Small intestine (tissue), 7 donors: ENCODE measurements around the gene MGA. TPM values are rescaled to one million over a fixed set of nuclear protein-coding genes. Genes with fewer than 3 reads are reported as not detected.
A peak's percentile ranks its signal among the peaks of the same experiment; 100 is the strongest.

Source experiments
- DNase-seq, 2 donors: peaks; one replicate each; pipeline versions ENCODE4 v3.0.0 to v3.0.0-alpha.2; 2013
- FAIRE-seq: peaks from 2 replicates; lab custom pipeline; 2012; peaks lifted over from hg19 to GRCh38; lab: Jason Lieb, UNC
- H3K27ac ChIP-seq, 3 donors: one replicate each; pipeline ENCODE4 v1.5.1; 2013; ENCODE audit warnings: low read length in 2 of 3, mild to moderate bottlenecking in 2 of 3, control low read depth in 1 of 3, inconsistent platforms in 1 of 3, low read depth in 1 of 3, moderate library complexity in 1 of 3
- H3K27me3 ChIP-seq, 3 donors: one replicate each; pipeline ENCODE4 v1.6.1; 2013; ENCODE audit warnings: low read length in 3 of 3, inconsistent platforms in 1 of 3; ENCODE audit not compliant: control insufficient read depth in 3 of 3, insufficient read depth in 3 of 3
- H3K36me3 ChIP-seq, 3 donors: one replicate each; pipeline ENCODE4 v1.6.1; 2013; ENCODE audit warnings: low read length in 3 of 3, inconsistent platforms in 1 of 3, low read depth in 1 of 3, mild to moderate bottlenecking in 1 of 3, moderate library complexity in 1 of 3; ENCODE audit not compliant: control insufficient read depth in 3 of 3, insufficient read depth in 2 of 3
- H3K4me1 ChIP-seq, 3 donors: one replicate each; pipeline ENCODE4 v1.6.1; 2013; ENCODE audit warnings: low read length in 2 of 3, inconsistent platforms in 1 of 3, low read depth in 1 of 3, mild to moderate bottlenecking in 1 of 3, moderate library complexity in 1 of 3; ENCODE audit not compliant: control insufficient read depth in 3 of 3, insufficient read depth in 2 of 3
- H3K4me3 ChIP-seq, 3 donors: one replicate each; pipeline ENCODE4 v1.5.1; 2013; ENCODE audit warnings: low read length in 3 of 3, control low read depth in 1 of 3, inconsistent platforms in 1 of 3, low read depth in 1 of 3, mild to moderate bottlenecking in 1 of 3, moderate library complexity in 1 of 3
- H3K9me3 ChIP-seq, 2 donors: one replicate each; pipeline ENCODE4 v1.6.1; 2013; ENCODE audit warnings: low read depth in 1 of 2, low read length in 1 of 2; ENCODE audit not compliant: control insufficient read depth in 2 of 2, insufficient read depth in 1 of 2
- WGBS, 3 donors: extraction: QIAGEN DNeasy Blood & Tissue Kit; methylation state at CpG; one replicate each; pipeline ENCODE4 v1.1.7; 2013; 5-methylcytosine and 5-hydroxymethylcytosine counted together
- polyA plus RNA-seq, 4 donors: library from polyadenylated mRNA; stranded (reverse) in 3 of 4; unstranded in 1 of 4; fragments of 200-250 nt in 3 of 4; fragments of 120-200 nt in 1 of 4; gene quantifications; one replicate each; pipeline versions ENCODE4 v1.2.1 to v1.2.3, GENCODE V29; 2013
- donor health status: healthy with polysubstance abuse.
- donor health status: control.
- donor health status: control.
- donor health status: Bipolar disorder and iron deficiency.
- donor health status: healthy.

MGA gene
- polyA plus RNA-seq, 4 donors, result 1.4 to 21.0 (median 3.7) TPM

DNA sequence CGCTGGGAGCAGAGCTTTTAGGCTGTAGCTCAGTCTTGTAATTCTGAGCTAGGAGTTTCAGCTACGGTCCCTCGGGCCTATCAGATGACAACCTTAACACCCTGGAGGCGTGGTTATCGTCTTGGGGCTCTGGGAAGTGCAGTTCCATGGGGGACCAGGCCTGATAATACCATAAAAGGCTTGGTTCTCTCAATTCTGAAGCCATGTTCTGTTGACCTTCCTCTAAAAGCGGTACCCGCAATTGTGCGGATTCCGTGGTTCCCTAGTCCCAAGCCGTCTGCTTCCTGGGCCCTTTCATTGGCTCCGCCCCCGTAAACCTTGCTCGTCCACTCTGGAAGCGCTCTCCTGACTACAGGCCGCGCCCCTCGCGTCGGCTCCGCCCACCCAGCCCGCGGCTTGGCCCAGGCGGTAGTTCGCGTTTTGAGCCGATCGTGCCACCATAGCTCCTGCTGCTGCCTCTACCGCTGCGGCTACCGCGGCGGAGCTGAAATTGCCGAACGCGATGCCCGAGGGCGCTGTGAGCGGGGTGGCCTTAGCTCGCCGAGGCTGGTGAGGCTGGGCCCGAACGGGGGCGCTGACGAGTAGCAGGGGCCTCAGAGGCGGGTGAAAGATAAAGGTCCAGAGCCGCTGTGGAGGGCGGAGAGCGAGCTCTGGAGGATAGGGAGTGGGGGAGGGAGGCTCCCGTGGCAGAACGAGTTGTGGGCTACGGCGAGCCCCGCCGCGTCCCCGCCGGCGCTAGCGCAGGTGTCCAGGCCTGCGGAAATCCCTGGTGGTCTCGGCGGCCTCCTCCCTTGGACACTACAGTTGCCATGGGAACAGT, 114.1 kb downstream of the MGA start, which contains the start of gene MAPKBP1:
MAPKBP1 (plus strand) TSS at position 423 of the 820 bp plus-strand sequence. CDS start 792 bp downstream, outside the sequence.
- peak within 1 kb of the TSS; percentile 55 to 83 (median 72) for H3K4me3 ChIP-seq
- H3K27ac ChIP-seq, result peak within 1 kb of the TSS; percentile 72 to 93 (median 86)
- FAIRE-seq, result no peak
- 0 to 1% (median 0%) methylated on average over 61 to 62 of the region's 62 CpGs for WGBS, 3 donors
- H3K36me3 ChIP-seq, result peaks cover 0 to under 1% (median 0%) of the 10 kb centered on the region in 3 donors
- peak; percentile 99 to 100 for DNase-seq
- no peaks in the 10 kb centered on the region for H3K9me3 ChIP-seq
- H3K4me1 ChIP-seq, result peaks cover 0 to 45% (median 6%) of the 10 kb centered on the region in 3 donors
- no peaks in the 10 kb centered on the region for H3K27me3 ChIP-seq

- no peak for FAIRE-seq
- H3K27ac ChIP-seq, result peak overlapping the region; percentile 72 to 93 (median 86)
- peaks cover 0 to 51% (median 6%) of the 10 kb centered on the region in 3 donors for H3K4me1 ChIP-seq
These were observed 114.7 kb downstream of the MGA start for GRCh38 chr15:41774882-41775417.

GRCh38 chr15:41775651-41776050, 115.4 kb downstream of the MGA start:
- H3K27me3 ChIP-seq, result no peaks in the 10 kb centered on the region
- FAIRE-seq (no peak), DNase-seq (peak; percentile 25 to 57)
- H3K4me3 ChIP-seq, result peak overlapping the region in 2 of 3 donors; percentile 72 to 83
- H3K36me3 ChIP-seq, result peaks cover 0 to 8% (median 2%) of the 10 kb centered on the region in 3 donors
- peaks cover 0 to 52% (median 12%) of the 10 kb centered on the region in 3 donors for H3K4me1 ChIP-seq
- WGBS, 3 donors, result 35 to 64% (median 52%) methylated on average over 2 of the region's 2 CpGs
- peak overlapping the region in 2 of 3 donors; percentile 50 to 93 for H3K27ac ChIP-seq
- H3K9me3 ChIP-seq, result no peaks in the 10 kb centered on the region

More at GRCh38 chr15:41774882-41775417, 114.7 kb downstream of the MGA start:
- no peaks in the 10 kb centered on the region for H3K27me3 ChIP-seq
- no peaks in the 10 kb centered on the region for H3K9me3 ChIP-seq
- H3K36me3 ChIP-seq, result peaks cover 0 to 7% (median 0%) of the 10 kb centered on the region in 3 donors
- peak overlapping the region; percentile 55 to 83 (median 72) for H3K4me3 ChIP-seq
- WGBS, 3 donors, result 9 to 10% (median 9%) methylated on average over 19 of the region's 19 CpGs
- DNase-seq, result no peak

DNA sequence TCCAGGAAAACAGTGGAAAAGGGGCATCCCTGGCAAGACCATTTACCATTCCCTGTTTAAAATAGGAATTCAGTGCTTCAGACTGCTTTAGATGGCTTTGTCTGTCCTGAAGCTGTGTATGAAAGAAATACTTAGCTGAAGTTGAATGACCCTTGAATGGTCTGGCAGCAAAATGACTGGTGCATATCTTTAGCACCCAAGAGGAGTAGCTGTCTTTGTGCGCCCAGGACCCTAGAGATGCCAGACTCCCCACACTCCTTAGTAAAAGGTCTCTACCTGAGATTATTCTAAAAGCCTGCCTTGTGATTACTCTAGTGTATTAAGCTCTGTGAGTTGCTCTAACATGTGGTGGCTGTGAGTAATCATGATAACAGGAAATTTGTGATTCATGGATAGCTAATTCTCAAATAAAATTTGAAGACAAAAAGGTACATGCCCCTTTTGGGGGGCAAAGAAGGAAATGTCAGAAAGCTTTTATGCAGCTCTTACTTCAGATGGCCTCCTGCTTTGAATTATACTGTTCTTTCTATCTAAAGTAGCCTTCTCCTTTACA, 117.3 kb downstream of the MGA start:
- FAIRE-seq (no peak), DNase-seq (no peak)
- no peaks in the 10 kb centered on the region for H3K27me3 ChIP-seq
- no peak overlapping the region for H3K27ac ChIP-seq
- H3K4me3 ChIP-seq, result no peak overlapping the region
- peaks cover 0 to 56% (median 12%) of the 10 kb centered on the region in 3 donors for H3K4me1 ChIP-seq
- H3K36me3 ChIP-seq, result peaks cover 0 to 9% (median 2%) of the 10 kb centered on the region in 3 donors
- 80 to 98% (median 96%) methylated on average over 1 of the region's 1 CpG for WGBS, 3 donors
- H3K9me3 ChIP-seq, result no peaks in the 10 kb centered on the region

- Histone ChIP-seq H3K9me3 (no peaks in the 10 kb centered on the region), H3K4me3 (no peak overlapping the region), H3K27ac (no peak overlapping the region), H3K4me1 (peaks cover 0 to 59% (median 12%) of the 10 kb centered on the region in 3 donors), H3K36me3 (peaks cover 0 to 11% (median 2%) of the 10 kb centered on the region in 3 donors), H3K27me3 (no peaks in the 10 kb centered on the region)
- FAIRE-seq, result no peak
- WGBS, 3 donors, result 74 to 93% (median 80%) methylated on average over 1 of the region's 1 CpG
- DNase-seq, result no peak
These were observed 118.3 kb downstream of the MGA start for GRCh38 chr15:41778521-41778920.

- Histone ChIP-seq H3K9me3 (no peaks in the 10 kb centered on the region), H3K4me3 (no peak overlapping the region), H3K36me3 (peaks cover 0 to 15% (median 2%) of the 10 kb centered on the region in 3 donors), H3K27me3 (no peaks in the 10 kb centered on the region), H3K4me1 (peaks cover 0 to 60% (median 12%) of the 10 kb centered on the region in 3 donors), H3K27ac (peak overlapping the region in 1 of 3 donors; percentile 6)
- WGBS, 3 donors, result 77 to 87% (median 86%) methylated on average over 4 of the region's 4 CpGs
- DNase-seq (no peak), FAIRE-seq (no peak)
These were observed 119.5 kb downstream of the MGA start for GRCh38 chr15:41779662-41780157.

DNA sequence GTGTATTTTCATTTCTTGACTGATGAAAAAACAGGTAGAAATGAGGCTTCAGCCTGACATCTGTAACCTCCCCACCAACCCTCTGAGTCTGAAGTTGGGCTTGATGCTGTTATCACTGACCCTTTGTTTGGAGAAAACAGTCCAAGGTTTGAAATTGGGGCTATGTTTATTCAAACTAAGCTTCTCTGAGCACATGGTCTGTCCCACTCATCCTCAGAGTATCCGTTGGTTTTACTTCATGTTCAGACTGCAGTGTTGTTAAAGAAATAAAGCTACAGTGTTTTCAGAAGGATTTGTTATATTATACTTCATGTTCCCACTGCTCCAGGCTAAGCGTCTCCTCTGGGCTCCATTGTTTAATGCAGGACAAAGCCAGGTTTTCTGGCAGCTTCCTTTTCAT, 120.1 kb downstream of the MGA start:
- Histone ChIP-seq H3K27ac (no peak overlapping the region), H3K4me3 (no peak overlapping the region), H3K27me3 (no peaks in the 10 kb centered on the region), H3K36me3 (peaks cover 0 to 15% (median 2%) of the 10 kb centered on the region in 3 donors), H3K9me3 (no peaks in the 10 kb centered on the region), H3K4me1 (peaks cover 0 to 58% (median 12%) of the 10 kb centered on the region in 3 donors)
- WGBS, 3 donors, result 55 to 72% (median 68%) methylated on average over 2 of the region's 2 CpGs
- DNase-seq (no peak), FAIRE-seq (no peak)

- DNase-seq, result no peak
- no peak for FAIRE-seq
- peaks cover 0 to 15% (median 2%) of the 10 kb centered on the region in 3 donors for H3K36me3 ChIP-seq
- WGBS, 3 donors, result 42 to 81% (median 63%) methylated on average over 1 of the region's 1 CpG
- no peak overlapping the region for H3K4me3 ChIP-seq
- H3K4me1 ChIP-seq, result peaks cover 0 to 53% (median 12%) of the 10 kb centered on the region in 3 donors
- H3K27me3 ChIP-seq, result no peaks in the 10 kb centered on the region
- H3K27ac ChIP-seq, result no peak overlapping the region
- H3K9me3 ChIP-seq, result no peaks in the 10 kb centered on the region
These were observed 120.5 kb downstream of the MGA start for GRCh38 chr15:41780727-41781126.
